HCT116 (cell line): ENCODE results near the gene ZYG11B. TPM values are rescaled to one million over a fixed set of nuclear protein-coding genes. Genes with fewer than 3 reads are reported as not detected.

ENCODE experiments used
- ATAC-seq: fragments of 200-7000 bp; cut with Tn5 transposase; 2 replicates; pipeline ENCODE4 v1.9.1; 2020; ENCODE audit warnings: mild to moderate bottlenecking, moderate library complexity
- BruUV-seq: library from RNA; stranded (reverse); fragments of 400-500 nt; replicated peaks from 2 replicates; lab custom pipeline; 2021; lab: Mats Ljungman, UMichigan
- CTCF ChIA-PET: fragments of 300-600 bp; sonication (Branson Sonifier 250); formaldehyde crosslinking; loops from one replicate; lab custom pipeline; 2021; ENCODE audit warnings: antibody characterized with exemption; lab: Charles Lee
- POLR2A ChIA-PET: fragments of 300-600, 350-600 bp; sonication (Branson Sonifier 250); formaldehyde crosslinking; loops from one replicate; lab custom pipeline; 2021; ENCODE audit warnings: antibody characterized with exemption; lab: Charles Lee
- RAD21 ChIA-PET, 2 experiments: fragments of 300-600 bp; sonication (Branson Sonifier 250); formaldehyde crosslinking; loops; one replicate each; lab custom pipeline; 2023; ENCODE audit warnings: low total read pairs in 2 of 2; ENCODE audit not compliant: uncharacterized antibody in 2 of 2, unreplicated experiment in 2 of 2, low non-redundant PET in 1 of 2; lab: Charles Lee
- DNase-seq: peaks from one replicate; pipeline ENCODE4 v3.0.0-alpha.2; 2010; ENCODE audit warnings: low read depth, low spot score
- H2AFZ ChIP-seq: fragments of 200-600 bp; shearing (Covaris generic), sonication (generic); 2 replicates; pipeline ENCODE4 v1.6.1; 2017; ENCODE audit warnings: low read depth, mixed run types, mixed read lengths, antibody characterized with exemption, low read length; ENCODE audit not compliant: poor library complexity, severe bottlenecking
- H3K27ac ChIP-seq: 2 replicates; pipeline ENCODE4 v1.5.1; 2012; ENCODE audit warnings: low read depth, low read length
- H3K27me3 ChIP-seq: fragments of 200-600 bp; sonication (generic); 2 replicates; pipeline ENCODE4 v1.6.1; 2016; ENCODE audit warnings: mixed run types, low read length, mixed read lengths; ENCODE audit not compliant: insufficient read depth
- H3K36me3 ChIP-seq, 2 experiments: fragments of 200-500 bp in 1 of 2; fragments of 200-600 bp in 1 of 2; sonication (Bioruptor generic) in 1 of 2; sonication (generic) in 1 of 2; 2 replicates each; pipeline versions ENCODE4 v1.5.1 to v1.6.1; 2014 to 2016; ENCODE audit warnings: low read length in 2 of 2, inconsistent platforms in 1 of 2, mixed read lengths in 1 of 2, mixed run types in 1 of 2; ENCODE audit not compliant: insufficient read depth in 2 of 2, control insufficient read depth in 1 of 2
- H3K4me1 ChIP-seq, 2 experiments: fragments of 200-600 bp in 1 of 2; sonication (generic) in 1 of 2; 2 replicates each; pipeline versions ENCODE4 v1.5.1 to v1.6.1; 2012 to 2017; ENCODE audit warnings: low read length in 2 of 2, inconsistent platforms in 1 of 2, mild to moderate bottlenecking in 1 of 2, mixed read lengths in 1 of 2, mixed run types in 1 of 2, moderate library complexity in 1 of 2; ENCODE audit not compliant: insufficient read depth in 2 of 2, control insufficient read depth in 1 of 2
- H3K4me2 ChIP-seq: fragments of 200-600 bp; sonication (generic); 2 replicates; pipeline ENCODE4 v1.6.1; 2017; ENCODE audit warnings: mixed run types, low read length, mixed read lengths
- H3K4me3 ChIP-seq, 2 experiments: fragments of 200-600 bp in 1 of 2; sonication (generic) in 1 of 2; replicated peaks in 1 of 2; 2 replicates each; pipeline ENCODE4 v1.5.1; 2011 to 2016; ENCODE audit warnings: low read length in 2 of 2, control low read depth in 1 of 2, low read depth in 1 of 2, mild to moderate bottlenecking in 1 of 2, mixed read lengths in 1 of 2, mixed run types in 1 of 2
- H3K79me2 ChIP-seq: fragments of 200-600 bp; sonication (generic); 2 replicates; pipeline ENCODE4 v1.6.1; 2017; ENCODE audit warnings: mild to moderate bottlenecking, mixed run types, low read length, moderate library complexity, mixed read lengths; ENCODE audit not compliant: insufficient read depth
- H3K9ac ChIP-seq: fragments of 200-600 bp; sonication (generic); 2 replicates; pipeline ENCODE4 v1.6.1; 2016; ENCODE audit warnings: low read length, mixed read lengths
- H3K9me2 ChIP-seq: fragments of 200-600 bp; sonication (generic), shearing (Covaris generic); 2 replicates; pipeline ENCODE4 v1.6.1; 2017; ENCODE audit warnings: mixed run types, mild to moderate bottlenecking, moderate library complexity; ENCODE audit not compliant: insufficient read depth
- H3K9me3 ChIP-seq, 2 experiments: fragments of 200-500 bp in 1 of 2; fragments of 200-600 bp in 1 of 2; sonication (Bioruptor generic) in 1 of 2; sonication (generic) in 1 of 2; 2 replicates each; pipeline ENCODE4 v1.6.1; 2014 to 2017; ENCODE audit warnings: low read length in 2 of 2, mixed read lengths in 2 of 2, inconsistent platforms in 1 of 2, low read depth in 1 of 2, mild to moderate bottlenecking in 1 of 2, mixed run types in 1 of 2, moderate library complexity in 1 of 2; ENCODE audit not compliant: control insufficient read depth in 1 of 2, insufficient read depth in 1 of 2
- H4K20me1 ChIP-seq: fragments of 200-600 bp; sonication (generic), shearing (Covaris generic); 2 replicates; pipeline ENCODE4 v1.6.1; 2017; ENCODE audit warnings: mixed run types, mild to moderate bottlenecking, moderate library complexity; ENCODE audit not compliant: insufficient read depth
- CBX3 ChIP-seq: IDR thresholded peaks from 2 replicates; pipeline ENCODE4 v1.6.1; 2012; ENCODE audit warnings: low read depth
- CEBPB ChIP-seq: IDR thresholded peaks from 2 replicates; pipeline ENCODE4 v1.6.1; 2012; ENCODE audit warnings: low read depth
- ELF1 ChIP-seq: IDR thresholded peaks from 2 replicates; pipeline ENCODE4 v1.6.1; 2012; ENCODE audit warnings: low read depth, borderline replicate concordance
- EZH2 ChIP-seq: fragments of 200-600 bp; sonication (generic); IDR thresholded peaks from 2 replicates; pipeline ENCODE4 v1.6.1; 2017; ENCODE audit warnings: antibody characterized with exemption, mixed run types
- POLR2A ChIP-seq: IDR thresholded peaks from 2 replicates; pipeline ENCODE4 v1.7.0; 2011; ENCODE audit warnings: borderline replicate concordance; ENCODE audit not compliant: insufficient read depth, insufficient read length; ENCODE audit errors: extremely low read depth
- POLR2AphosphoS5 ChIP-seq: IDR thresholded peaks from 2 replicates; pipeline ENCODE4 v1.6.1; 2011; ENCODE audit warnings: mild to moderate bottlenecking, low read depth, low read length, moderate library complexity
- RAD21 ChIP-seq: IDR thresholded peaks from 2 replicates; pipeline ENCODE4 v1.6.1; 2012; ENCODE audit warnings: low read depth, mild to moderate bottlenecking
- YY1 ChIP-seq: IDR thresholded peaks from 2 replicates; pipeline ENCODE4 v1.6.1; 2011; ENCODE audit warnings: low read length, low read depth, moderate library complexity, mild to moderate bottlenecking; ENCODE audit not compliant: insufficient replicate concordance; ENCODE audit errors: extremely low read depth
- ZBTB33 ChIP-seq: IDR thresholded peaks from 2 replicates; pipeline ENCODE4 v1.6.1; 2011; ENCODE audit warnings: mild to moderate bottlenecking, low read length, moderate library complexity; ENCODE audit not compliant: insufficient replicate concordance; ENCODE audit errors: extremely low read depth
- intact Hi-C: fragments of 100-400 bp; cut with micrococcal nuclease; formaldehyde crosslinking; loops from 2 replicates; pipeline ENCODE4 v1.10.0; 2022
- total RNA-seq: library from RNA; stranded (reverse); gene quantifications from one replicate; pipeline ENCODE4 v1.2.1, GENCODE V29; 2021; ENCODE audit not compliant: unreplicated experiment

ZYG11B gene
- total RNA-seq, 1 experiment from 2014 or later, result 20.7 TPM

GRCh38 chr1:52856026-52856425 lies 129.8 kb downstream of the ZYG11B start:
- RAD21 ChIA-PET, result no interaction called here

DNA sequence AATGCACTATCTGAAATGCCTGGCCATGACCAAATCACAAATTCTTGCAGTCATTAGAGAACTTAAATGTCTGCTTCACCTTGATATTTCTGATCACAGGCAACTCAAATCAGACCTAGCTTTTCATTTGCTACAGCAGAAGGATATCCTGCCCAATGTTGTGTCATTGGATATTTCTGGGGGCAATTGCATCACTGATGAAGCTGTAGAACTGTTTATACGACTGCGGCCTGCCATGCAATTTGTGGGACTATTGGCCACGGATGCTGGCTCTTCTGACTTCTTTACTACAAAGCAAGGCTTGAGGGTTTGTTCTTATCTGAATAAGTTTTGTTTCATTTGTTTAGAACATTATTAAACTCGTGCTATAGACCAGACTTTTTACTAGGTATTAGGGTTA lies 131.2 kb downstream of the ZYG11B start:
- CTCF ChIA-PET, result no interaction called here
- intact Hi-C loops, result no loop called here
- H2AFZ ChIP-seq, result no peak overlapping the region
- no peaks in the 10 kb centered on the region for H4K20me1 ChIP-seq
- no TSS peak for BruUV-seq
- TF ChIP-seq CEBPB (no peak), ZBTB33 (no peak)
- no peaks in the 10 kb centered on the region for H3K27me3 ChIP-seq
- H3K4me1 ChIP-seq, result peaks cover 5 to 18% of the 10 kb centered on the region in 2 experiments
- H3K36me3 ChIP-seq, result no peaks in the 10 kb centered on the region
- no peak overlapping the region for H3K4me3 ChIP-seq
- no peak overlapping the region for H3K4me2 ChIP-seq
- H3K9me3 ChIP-seq, result no peaks in the 10 kb centered on the region
- POLR2A ChIA-PET, result interaction anchor here (1.0 kb wide), 1 partner anchor 10 kb away, joined by 3 read pairs; no protein-coding TSS in a partner anchor
- no peak for DNase-seq
- H3K9ac ChIP-seq, result no peak overlapping the region
- no peak overlapping the region for H3K27ac ChIP-seq
- ATAC-seq, result no peak
- no peaks in the 10 kb centered on the region for H3K79me2 ChIP-seq
- RAD21 ChIA-PET, result no interaction called here
- H3K9me2 ChIP-seq, result no peaks in the 10 kb centered on the region

More at GRCh38 chr1:52856026-52856425, 129.8 kb downstream of the ZYG11B start:
- DNase-seq (no peak), ATAC-seq (no peak)
- Histone ChIP-seq H3K79me2 (no peaks in the 10 kb centered on the region), H2AFZ (no peak overlapping the region), H3K4me3 (no peak overlapping the region), H3K36me3 (no peaks in the 10 kb centered on the region), H3K27ac (no peak overlapping the region), H3K4me2 (no peak overlapping the region), H4K20me1 (no peaks in the 10 kb centered on the region), H3K9ac (no peak overlapping the region), H3K27me3 (no peaks in the 10 kb centered on the region), H3K4me1 (peaks cover 3 to 14% of the 10 kb centered on the region in 2 experiments), H3K9me3 (no peaks in the 10 kb centered on the region), H3K9me2 (no peaks in the 10 kb centered on the region)
- TF ChIP-seq CBX3, result no peak
- TF ChIP-seq RAD21, result no peak
- TF ChIP-seq EZH2, result no peak
- TF ChIP-seq ELF1, result no peak
- TF ChIP-seq YY1, result no peak
- TF ChIP-seq POLR2AphosphoS5, result no peak
- no peak for TF ChIP-seq POLR2A
- intact Hi-C loops, result no loop called here
- BruUV-seq, result no TSS peak
- CTCF ChIA-PET, result no interaction called here
- POLR2A ChIA-PET, result no interaction called here
